Glutamatergic neuron (in vitro differentiated cells): Measurements from ENCODE around the gene CNTD1. TPM values are rescaled to one million over a fixed set of nuclear protein-coding genes. Genes with fewer than 3 reads are reported as not detected.

Experiments
- DNase-seq: peaks from one replicate; pipeline ENCODE4 v3.0.0; 2022
- H3K27ac Mint-ChIP-seq: one replicate; pipeline ENCODE4 v1.8.0; 2020; ENCODE audit warnings: mild to moderate bottlenecking, mixed read lengths, inconsistent platforms; ENCODE audit not compliant: unreplicated experiment
- H3K27me3 Mint-ChIP-seq: one replicate; pipeline ENCODE4 v1.8.0; 2020; ENCODE audit warnings: mild to moderate bottlenecking, moderate library complexity, mixed read lengths, inconsistent platforms; ENCODE audit not compliant: unreplicated experiment
- H3K36me3 Mint-ChIP-seq: one replicate; pipeline ENCODE4 v1.8.0; 2020; ENCODE audit warnings: mild to moderate bottlenecking, mixed read lengths, inconsistent platforms; ENCODE audit not compliant: unreplicated experiment
- H3K4me1 Mint-ChIP-seq: one replicate; pipeline ENCODE4 v1.8.0; 2020; ENCODE audit warnings: mild to moderate bottlenecking, low read depth, mixed read lengths, inconsistent platforms; ENCODE audit not compliant: unreplicated experiment
- H3K4me3 Mint-ChIP-seq: one replicate; pipeline ENCODE4 v1.8.0; 2020; ENCODE audit warnings: mild to moderate bottlenecking, mixed read lengths, inconsistent platforms; ENCODE audit not compliant: unreplicated experiment
- H3K9me3 Mint-ChIP-seq: one replicate; pipeline ENCODE4 v1.8.0; 2020; ENCODE audit warnings: mild to moderate bottlenecking, moderate library complexity, mixed read lengths, inconsistent platforms; ENCODE audit not compliant: unreplicated experiment
- total RNA-seq: library from RNA; stranded (reverse); fragmentation: NEBNext Ultra II Directional; extraction: Animal tissue kit (Norgen Biotek cat#: 25700); gene quantifications from one replicate; pipeline ENCODE4 v1.2.1, GENCODE V29; 2021; ENCODE audit not compliant: unreplicated experiment
- TF ChIP-seq, protein P1 (sequence below): fragments of 200-600 bp; sonication (generic); IDR thresholded peaks from one replicate; pipeline ENCODE4 v1.5.0; 2021; ENCODE audit not compliant: partially characterized antibody, unreplicated experiment

Gene CNTD1
- total RNA-seq, 1 donor from 2014 or later: not detected

DNA sequence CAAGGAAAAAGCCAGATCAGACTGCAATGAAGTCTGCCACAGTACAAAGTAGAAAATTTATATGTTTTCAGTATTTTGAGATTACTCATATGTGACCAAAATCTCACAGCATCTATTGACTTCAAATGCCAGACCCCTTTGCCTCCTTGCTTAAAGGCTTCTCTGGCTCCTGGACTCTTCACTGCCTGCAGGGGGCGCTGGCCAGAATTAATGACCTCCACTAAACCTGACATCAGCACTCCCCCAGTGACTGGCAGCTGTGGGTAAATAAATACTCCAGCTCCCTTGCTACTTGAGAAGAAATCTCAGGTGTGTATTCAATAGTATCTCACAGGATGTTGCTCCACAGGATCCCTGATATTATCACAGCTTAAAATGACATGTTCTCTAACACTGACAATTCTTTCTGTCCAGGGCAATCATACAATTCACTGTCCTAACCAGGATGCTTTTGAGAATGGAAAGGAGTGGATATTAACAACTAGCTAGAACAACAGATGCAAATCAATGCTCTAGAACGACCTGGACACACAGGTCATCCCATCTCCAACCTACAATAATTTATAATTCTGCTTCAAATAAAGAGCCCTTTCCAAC is 21.4 kb downstream of the CNTD1 start:
- Mint-ChIP-seq H3K27me3 (peaks cover 3% of the 10 kb centered on the region), H3K27ac (peak overlapping the region; percentile 8), H3K36me3 (no peaks in the 10 kb centered on the region), H3K4me1 (peaks cover 5% of the 10 kb centered on the region), H3K4me3 (no peak overlapping the region), H3K9me3 (no peaks in the 10 kb centered on the region)
- DNase-seq: peak; percentile 83
- TF ChIP-seq, protein P1, sequence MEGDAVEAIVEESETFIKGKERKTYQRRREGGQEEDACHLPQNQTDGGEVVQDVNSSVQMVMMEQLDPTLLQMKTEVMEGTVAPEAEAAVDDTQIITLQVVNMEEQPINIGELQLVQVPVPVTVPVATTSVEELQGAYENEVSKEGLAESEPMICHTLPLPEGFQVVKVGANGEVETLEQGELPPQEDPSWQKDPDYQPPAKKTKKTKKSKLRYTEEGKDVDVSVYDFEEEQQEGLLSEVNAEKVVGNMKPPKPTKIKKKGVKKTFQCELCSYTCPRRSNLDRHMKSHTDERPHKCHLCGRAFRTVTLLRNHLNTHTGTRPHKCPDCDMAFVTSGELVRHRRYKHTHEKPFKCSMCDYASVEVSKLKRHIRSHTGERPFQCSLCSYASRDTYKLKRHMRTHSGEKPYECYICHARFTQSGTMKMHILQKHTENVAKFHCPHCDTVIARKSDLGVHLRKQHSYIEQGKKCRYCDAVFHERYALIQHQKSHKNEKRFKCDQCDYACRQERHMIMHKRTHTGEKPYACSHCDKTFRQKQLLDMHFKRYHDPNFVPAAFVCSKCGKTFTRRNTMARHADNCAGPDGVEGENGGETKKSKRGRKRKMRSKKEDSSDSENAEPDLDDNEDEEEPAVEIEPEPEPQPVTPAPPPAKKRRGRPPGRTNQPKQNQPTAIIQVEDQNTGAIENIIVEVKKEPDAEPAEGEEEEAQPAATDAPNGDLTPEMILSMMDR: peak; percentile 83

DNA sequence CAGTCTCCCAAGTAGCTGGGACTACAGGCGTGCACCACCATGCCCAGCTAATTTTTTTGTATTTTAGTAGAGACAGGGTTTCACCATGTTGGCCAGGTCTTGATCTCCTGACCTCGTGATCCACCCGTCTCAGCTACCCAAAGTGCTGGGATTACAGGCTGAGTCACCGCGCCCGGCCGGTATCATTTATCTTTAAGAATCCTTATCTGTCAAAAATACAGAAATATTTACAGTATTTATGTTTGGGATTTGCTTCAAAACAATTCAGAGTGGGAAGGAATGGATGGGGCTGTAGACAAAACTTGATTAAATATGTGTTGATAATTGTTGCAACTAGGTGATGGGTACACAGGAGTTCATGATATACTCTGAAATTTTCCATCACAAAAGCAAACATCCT is 22.5 kb downstream of the CNTD1 start:
- H3K27ac Mint-ChIP-seq: no peak overlapping the region
- no peaks in the 10 kb centered on the region for H3K9me3 Mint-ChIP-seq
- no peak overlapping the region for H3K4me3 Mint-ChIP-seq
- H3K4me1 Mint-ChIP-seq: peaks cover 5% of the 10 kb centered on the region
- DNase-seq: no peak
- H3K36me3 Mint-ChIP-seq: no peaks in the 10 kb centered on the region
- peaks cover 5% of the 10 kb centered on the region for H3K27me3 Mint-ChIP-seq
- TF ChIP-seq, protein P1: no peak

DNA sequence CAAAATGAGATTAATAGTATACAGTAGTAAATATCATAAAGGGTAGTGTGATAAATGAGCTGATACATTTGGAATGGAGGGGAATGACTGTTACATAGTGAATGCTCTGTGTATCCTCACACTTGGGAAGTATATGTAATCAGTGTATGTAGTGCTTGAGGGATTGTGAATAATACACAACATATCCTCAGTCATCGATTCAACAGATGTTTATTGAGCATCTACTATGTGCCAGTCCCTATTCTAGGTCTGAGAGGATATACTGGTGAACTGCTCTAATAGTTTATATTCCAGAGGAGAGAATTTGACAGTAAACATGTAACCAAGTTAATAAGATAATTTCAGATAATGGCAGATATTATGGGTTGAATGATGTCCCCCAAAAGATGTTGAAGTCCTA is 28.8 kb downstream of the CNTD1 start:
- H3K36me3 Mint-ChIP-seq: no peaks in the 10 kb centered on the region
- H3K4me1 Mint-ChIP-seq: peaks cover 5% of the 10 kb centered on the region
- DNase-seq: no peak
- H3K9me3 Mint-ChIP-seq: peaks cover under 1% of the 10 kb centered on the region
- TF ChIP-seq, protein P1: no peak
- no peak overlapping the region for H3K4me3 Mint-ChIP-seq
- peaks cover 5% of the 10 kb centered on the region for H3K27me3 Mint-ChIP-seq
- no peak overlapping the region for H3K27ac Mint-ChIP-seq

DNA sequence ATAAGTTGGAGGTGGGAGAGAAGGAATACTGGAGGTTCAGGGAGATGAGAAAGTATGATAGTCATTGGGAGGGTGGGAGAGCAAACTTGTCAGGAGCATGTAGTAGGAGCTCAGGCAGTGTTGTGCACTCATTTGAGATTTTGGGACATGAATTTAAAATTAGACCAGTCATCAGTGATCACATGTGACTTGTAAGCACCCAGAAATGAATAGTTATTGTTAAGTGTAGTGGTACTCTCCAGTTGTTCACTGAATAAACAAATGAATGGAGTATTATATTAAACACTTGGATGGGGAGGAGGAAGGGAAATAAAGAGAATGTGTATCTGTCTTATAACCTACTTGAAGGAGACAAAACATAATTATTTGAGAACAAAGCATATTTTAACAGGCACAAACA is 32.3 kb downstream of the CNTD1 start:
- Mint-ChIP-seq H3K27me3 (no peaks in the 10 kb centered on the region), H3K4me1 (peaks cover 9% of the 10 kb centered on the region), H3K9me3 (peaks cover 5% of the 10 kb centered on the region), H3K27ac (no peak overlapping the region), H3K36me3 (no peaks in the 10 kb centered on the region), H3K4me3 (no peak overlapping the region)
- TF ChIP-seq, protein P1: no peak
- DNase-seq: no peak

DNA sequence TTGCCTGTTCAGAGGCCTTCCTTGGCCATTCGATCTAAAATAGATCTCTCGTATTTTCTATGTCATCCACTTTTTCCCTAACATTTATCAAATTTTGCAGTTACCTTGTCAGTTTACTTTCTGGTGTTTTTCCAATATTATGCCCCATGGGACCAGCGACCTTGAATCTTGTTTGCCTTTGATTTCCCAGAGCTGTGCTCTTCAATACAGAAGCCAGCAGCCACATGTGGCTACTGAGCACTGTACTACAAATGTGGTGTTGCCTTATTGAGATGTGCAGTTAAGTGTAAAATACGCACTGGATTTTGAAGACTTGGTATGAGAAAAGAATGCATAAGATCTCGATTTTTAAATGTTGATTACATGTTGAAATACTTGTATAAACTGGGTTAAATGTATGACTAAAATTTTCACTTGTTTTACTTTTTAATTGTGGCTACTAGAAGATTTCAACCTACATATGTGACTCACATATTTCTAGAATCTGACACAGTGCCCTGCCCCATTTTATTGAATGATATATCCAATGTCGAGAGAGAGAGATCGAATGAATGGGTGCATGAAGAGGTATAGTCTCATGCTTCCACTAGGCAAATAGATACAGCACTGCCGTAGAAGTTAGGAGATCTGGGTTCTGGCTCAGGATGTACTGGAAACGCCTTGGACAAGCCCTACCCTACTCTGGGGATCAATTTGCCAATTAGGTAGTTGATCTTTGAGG is 33.7 kb downstream of the CNTD1 start:
- TF ChIP-seq, protein P1: no peak
- no peak for DNase-seq
- Mint-ChIP-seq H3K36me3 (no peaks in the 10 kb centered on the region), H3K4me3 (peak overlapping the region; percentile 85), H3K9me3 (peaks cover 5% of the 10 kb centered on the region), H3K27me3 (no peaks in the 10 kb centered on the region), H3K27ac (peak overlapping the region; percentile 63), H3K4me1 (peaks cover 9% of the 10 kb centered on the region)
